GM23338 (cell line): ENCODE results near the gene DCUN1D4. TPM values are rescaled to one million over a fixed set of nuclear protein-coding genes. Genes with fewer than 3 reads are reported as not detected.

Source experiments
- ATAC-seq: fragments of 200-7000 bp; cut with Tn5 transposase; 3 replicates; pipeline ENCODE4 v1.9.1; 2020
- DNase-seq: peaks from one replicate; pipeline ENCODE4 v3.0.0-alpha.2; 2015; ENCODE audit warnings: low spot score
- H2AFZ ChIP-seq: fragments of 200-600 bp; sonication (generic); 2 replicates; pipeline ENCODE4 v1.8.0; 2016; ENCODE audit warnings: antibody characterized with exemption, mild to moderate bottlenecking, moderate library complexity
- H3F3A ChIP-seq: fragments of 200-600 bp; sonication (generic); replicated peaks from 2 replicates; pipeline ENCODE4 v1.8.0; 2017; ENCODE audit warnings: antibody characterized with exemption, mixed run types, low read depth
- H3K27ac ChIP-seq: fragments of 200-600 bp; sonication (generic); 2 replicates; pipeline ENCODE4 v1.6.1; 2016; ENCODE audit warnings: low read depth
- H3K27me3 ChIP-seq: fragments of 200-600 bp; sonication (generic); 2 replicates; pipeline ENCODE4 v1.8.0; 2016; ENCODE audit warnings: mild to moderate bottlenecking, mixed run types, moderate library complexity; ENCODE audit not compliant: insufficient read depth
- H3K36me3 ChIP-seq: fragments of 200-600 bp; sonication (generic); 2 replicates; pipeline ENCODE4 v1.8.0; 2016; ENCODE audit warnings: mild to moderate bottlenecking; ENCODE audit not compliant: insufficient read depth
- H3K4me1 ChIP-seq: fragments of 200-600 bp; sonication (generic); 2 replicates; pipeline ENCODE4 v1.8.0; 2016; ENCODE audit warnings: mild to moderate bottlenecking, moderate library complexity; ENCODE audit not compliant: insufficient read depth
- H3K4me2 ChIP-seq: fragments of 200-600 bp; sonication (generic); 2 replicates; pipeline ENCODE4 v1.7.1; 2017; ENCODE audit warnings: mixed run types
- H3K4me3 ChIP-seq: fragments of 200-600 bp; sonication (generic); 2 replicates; pipeline ENCODE4 v1.6.1; 2016; ENCODE audit warnings: mixed run types
- H3K79me2 ChIP-seq: fragments of 200-600 bp; sonication (generic); replicated peaks from 2 replicates; pipeline ENCODE4 v1.8.0; 2017; ENCODE audit warnings: mild to moderate bottlenecking; ENCODE audit not compliant: insufficient read depth
- H3K9me2 ChIP-seq: fragments of 200-600 bp; sonication (generic); 2 replicates; pipeline ENCODE4 v1.8.0; 2017; ENCODE audit not compliant: insufficient read depth
- H4K20me1 ChIP-seq: fragments of 200-600 bp; sonication (generic); replicated peaks from 2 replicates; pipeline ENCODE4 v1.8.0; 2017; ENCODE audit warnings: mild to moderate bottlenecking; ENCODE audit not compliant: insufficient read depth
- H3K27ac Mint-ChIP-seq: 2 replicates; pipeline ENCODE4 v1.8.0; 2020; ENCODE audit warnings: inconsistent platforms, mild to moderate bottlenecking, moderate library complexity, mixed read lengths
- H3K27me3 Mint-ChIP-seq: 3 replicates; pipeline ENCODE4 v1.8.0; 2022; ENCODE audit warnings: low read depth, mild to moderate bottlenecking, moderate library complexity, mixed read lengths, inconsistent platforms; ENCODE audit not compliant: insufficient read depth, poor library complexity
- H3K36me3 Mint-ChIP-seq: 3 replicates; pipeline ENCODE4 v1.8.0; 2021; ENCODE audit warnings: low read depth, mild to moderate bottlenecking, inconsistent platforms, moderate library complexity, mixed read lengths
- H3K4me1 Mint-ChIP-seq: 3 replicates; pipeline ENCODE4 v1.8.0; 2020; ENCODE audit warnings: mild to moderate bottlenecking, inconsistent platforms, mixed read lengths
- H3K4me3 Mint-ChIP-seq: 3 replicates; pipeline ENCODE4 v1.8.0; 2021; ENCODE audit warnings: moderate library complexity, mild to moderate bottlenecking, inconsistent platforms, mixed read lengths
- H3K9me3 Mint-ChIP-seq: 3 replicates; pipeline ENCODE4 v1.8.0; 2020; ENCODE audit warnings: moderate library complexity, mild to moderate bottlenecking, inconsistent platforms, mixed read lengths
- CREB1 ChIP-seq: fragments of 250-450 bp; sonication (Bioruptor Pico); IDR thresholded peaks from 2 replicates; pipeline ENCODE4 v1.5.0; 2020; ENCODE audit warnings: low read depth, mild to moderate bottlenecking, moderate library complexity
- CTCF ChIP-seq, 2 experiments: fragments of 200-600 bp in 1 of 2; sonication (generic) in 1 of 2; conservative IDR thresholded peaks; 2 replicates each; pipeline versions ENCODE4 v1.5.1 to v1.6.1; 2016 to 2017; ENCODE audit warnings: antibody characterized with exemption in 2 of 2, low read depth in 2 of 2, mild to moderate bottlenecking in 2 of 2, moderate library complexity in 1 of 2
- ETS1 ChIP-seq: IDR thresholded peaks from 2 replicates; pipeline ENCODE4 v1.6.1; 2016; ENCODE audit warnings: antibody characterized with exemption
- EZH2 ChIP-seq: fragments of 200-600 bp; sonication (generic); IDR thresholded peaks from one replicate; pipeline ENCODE4 v1.8.0; 2017; ENCODE audit warnings: antibody characterized with exemption, mild to moderate bottlenecking, low read depth; ENCODE audit not compliant: unreplicated experiment
- EZH2phosphoT487 ChIP-seq: fragments of 200-600 bp; sonication (generic); IDR thresholded peaks from one replicate; pipeline ENCODE4 v1.8.1; 2018; ENCODE audit warnings: antibody characterized with exemption; ENCODE audit not compliant: unreplicated experiment
- JUNB ChIP-seq: IDR thresholded peaks from one replicate; pipeline ENCODE4 v1.6.1; 2016; ENCODE audit warnings: antibody characterized with exemption; ENCODE audit not compliant: unreplicated experiment
- NANOG ChIP-seq: IDR thresholded peaks from 2 replicates; pipeline ENCODE4 v1.6.1; 2016; ENCODE audit warnings: antibody characterized with exemption, borderline replicate concordance
- POLR2AphosphoS5 ChIP-seq: IDR thresholded peaks from 2 replicates; pipeline ENCODE4 v1.6.1; 2016; ENCODE audit warnings: antibody characterized with exemption, low read depth
- REST ChIP-seq: IDR thresholded peaks from one replicate; pipeline ENCODE4 v1.6.1; 2018; ENCODE audit warnings: antibody characterized with exemption; ENCODE audit not compliant: unreplicated experiment
- STAT1 ChIP-seq: IDR thresholded peaks from one replicate; pipeline ENCODE4 v1.6.1; 2016; ENCODE audit warnings: antibody characterized with exemption; ENCODE audit not compliant: unreplicated experiment
- ZNF114 ChIP-seq: fragments of 250-450 bp; sonication (Bioruptor Pico); IDR thresholded peaks from 2 replicates; pipeline ENCODE4 v1.5.0; 2020; ENCODE audit warnings: mild to moderate bottlenecking, moderate library complexity
- ZNF331 ChIP-seq: fragments of 250-450 bp; sonication (Bioruptor Pico); IDR thresholded peaks from 2 replicates; pipeline ENCODE4 v1.5.0; 2020; ENCODE audit warnings: low read depth, mild to moderate bottlenecking, moderate library complexity
- ZNF462 ChIP-seq: fragments of 250-450 bp; sonication (Bioruptor Pico); IDR thresholded peaks from 2 replicates; pipeline ENCODE4 v1.5.0; 2020; ENCODE audit warnings: mild to moderate bottlenecking, moderate library complexity
- polyA plus RNA-seq: library from polyadenylated mRNA; unstranded; fragments of >200 nt; fragmentation: Nextera tagmentation; extraction: Ambion mirVana; gene quantifications from 2 replicates; pipeline ENCODE4 v1.2.1, GENCODE V29; 2016
- total RNA-seq: library from RNA; depleted of rRNA; stranded (reverse); fragments of >200 nt; shearing (Covaris generic); gene quantifications from 2 replicates; pipeline ENCODE4 v1.2.3, GENCODE V29; 2014

DCUN1D4 gene
- total and polyA plus RNA-seq, 2 experiments from 2014 or later: 26.1 to 54.8 TPM

- Histone ChIP-seq H3K4me2 (peak overlapping the region; percentile 60), H3K27me3 (no peaks in the 10 kb centered on the region), H3F3A (no peaks in the 10 kb centered on the region), H3K27ac (peak overlapping the region; percentile 68), H3K4me3 (peak overlapping the region; percentile 20; the same call in 1 of the 2 replicates), H4K20me1 (peaks cover 23% of the 10 kb centered on the region), H3K36me3 (no peaks in the 10 kb centered on the region), H2AFZ (no peak overlapping the region), H3K4me1 (peaks cover 51% of the 10 kb centered on the region), H3K79me2 (peaks cover 100% of the 10 kb centered on the region), H3K9me2 (no peaks in the 10 kb centered on the region)
- H3K4me3 Mint-ChIP-seq: peak overlapping the region; percentile 6; the same call in 1 of the 3 replicates
- DNase-seq (peak; percentile 42), ATAC-seq (peak; percentile 63)
- peaks cover 75% of the 10 kb centered on the region for H3K4me1 Mint-ChIP-seq
- peak overlapping the region; percentile 92 for H3K27ac Mint-ChIP-seq
- H3K9me3 Mint-ChIP-seq: no peaks in the 10 kb centered on the region
- peaks cover 4% of the 10 kb centered on the region; the same call in 1 of the 3 replicates for H3K36me3 Mint-ChIP-seq
- H3K27me3 Mint-ChIP-seq: peaks cover 3% of the 10 kb centered on the region
- no peak for TF ChIP-seq ZNF462 (CRISPR knock-in tag)
- no peak for TF ChIP-seq CTCF (conservative IDR thresholded peaks at IDR 0.05; ENCODE audit: low read depth in 2 of 2)
- TF ChIP-seq CREB1 (CRISPR knock-in tag): no peak
- no peak for TF ChIP-seq POLR2AphosphoS5
- TF ChIP-seq ZNF114 (CRISPR knock-in tag): no peak
- no peak for TF ChIP-seq ZNF331 (CRISPR knock-in tag)
- TF ChIP-seq JUNB: no peak
- no peak for TF ChIP-seq REST
- TF ChIP-seq EZH2phosphoT487: no peak
- TF ChIP-seq EZH2: no peak
- no peak for TF ChIP-seq NANOG
- TF ChIP-seq ETS1: no peak
- TF ChIP-seq STAT1: no peak
These were observed 10.2 kb downstream of the DCUN1D4 start for GRCh38 chr4:51853027-51853682.
